ENCODE results near the gene ARMH2. TPM values are rescaled to one million over a fixed set of nuclear protein-coding genes. Genes with fewer than 3 reads are reported as not detected.

ARMH2 gene
- total RNA-seq (2022), result not detected in 2 replicates
- not detected for Bru-seq, nascent RNA
- BruChase-seq, experiment 1, labeled RNA remaining after a 2-hour chase, result not detected
- not detected for BruChase-seq, experiment 2, labeled RNA remaining after a 6-hour chase
- long read RNA-seq, result 0 reads

DNA sequence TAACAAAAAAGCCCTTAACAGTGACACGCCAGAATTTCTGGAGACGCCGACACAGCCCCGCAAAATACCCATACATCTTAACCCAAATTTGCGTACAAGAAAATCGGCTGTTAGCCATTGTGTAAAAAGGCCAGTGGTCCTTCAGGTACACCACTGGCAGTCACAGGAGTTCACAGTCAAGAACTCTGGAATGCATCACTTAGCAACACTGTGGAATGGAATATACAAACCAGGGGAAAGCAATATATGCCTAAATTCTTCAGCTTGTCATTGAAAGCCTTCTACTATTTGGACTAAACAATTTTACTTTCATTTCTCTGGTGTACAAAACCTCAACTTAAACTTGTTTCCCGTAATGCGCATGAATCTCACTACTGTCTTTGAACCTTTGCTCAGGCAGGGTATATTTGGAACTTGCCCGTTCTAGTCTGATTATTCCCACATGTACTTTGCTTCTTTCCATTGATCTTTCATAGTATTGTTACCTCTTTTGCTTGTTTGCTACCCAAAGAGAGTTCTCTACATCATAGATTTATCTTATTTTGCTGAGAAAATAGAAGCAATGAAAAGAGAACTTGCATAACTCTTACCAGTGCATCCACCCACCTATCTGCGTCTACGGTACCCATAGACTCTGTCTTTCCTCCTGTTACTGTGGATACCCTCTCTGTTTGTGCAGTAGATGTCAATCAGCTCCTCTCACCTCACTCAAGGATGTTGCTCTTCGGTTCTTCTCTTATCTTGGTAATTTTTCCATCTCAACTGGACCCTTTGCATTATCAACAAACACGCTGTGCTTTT lies at the start of gene ARMH2:
Gene ARMH2, minus strand, starts transcription at position 178 of the 801 bp plus-strand sequence. Its CDS starts 60 bp downstream, at position 118.
- Histone ChIP-seq H3K4me3 (ENCODE audit: low read depth, low read length) (no peak within 1 kb of the TSS), H3K9me3 (no peaks in the 10 kb centered on the region), H3K4me1 (peaks cover 11% of the 10 kb centered on the region), H3K27me3 (replicated peaks; ENCODE audit: control insufficient read depth, insufficient read depth, low read length) (no peaks in the 10 kb centered on the region), H3K36me3 (ENCODE audit: control insufficient read depth, insufficient read depth, low read length) (no peaks in the 10 kb centered on the region)
- ChIA-PET CTCF (no interaction called here), POLR2A (no interaction called here)
- intact Hi-C loops (cut with micrococcal nuclease; ENCODE audit: unreplicated experiment), result no loop called here
- Mint-ChIP-seq H3K27me3 (ENCODE audit: insufficient read depth, unreplicated experiment) (no peaks in the 10 kb centered on the region), H3K27ac (ENCODE audit: unreplicated experiment) (no peak within 1 kb of the TSS), H3K9me3 (ENCODE audit: unreplicated experiment) (no peaks in the 10 kb centered on the region), H3K4me3 (ENCODE audit: unreplicated experiment) (no peak within 1 kb of the TSS), H3K4me1 (ENCODE audit: low read depth, unreplicated experiment) (peaks cover 7% of the 10 kb centered on the region), H3K36me3 (ENCODE audit: insufficient read depth, unreplicated experiment) (peaks cover 6% of the 10 kb centered on the region)
- DNase-seq, result no peak
- TF ChIP-seq, protein P1, sequence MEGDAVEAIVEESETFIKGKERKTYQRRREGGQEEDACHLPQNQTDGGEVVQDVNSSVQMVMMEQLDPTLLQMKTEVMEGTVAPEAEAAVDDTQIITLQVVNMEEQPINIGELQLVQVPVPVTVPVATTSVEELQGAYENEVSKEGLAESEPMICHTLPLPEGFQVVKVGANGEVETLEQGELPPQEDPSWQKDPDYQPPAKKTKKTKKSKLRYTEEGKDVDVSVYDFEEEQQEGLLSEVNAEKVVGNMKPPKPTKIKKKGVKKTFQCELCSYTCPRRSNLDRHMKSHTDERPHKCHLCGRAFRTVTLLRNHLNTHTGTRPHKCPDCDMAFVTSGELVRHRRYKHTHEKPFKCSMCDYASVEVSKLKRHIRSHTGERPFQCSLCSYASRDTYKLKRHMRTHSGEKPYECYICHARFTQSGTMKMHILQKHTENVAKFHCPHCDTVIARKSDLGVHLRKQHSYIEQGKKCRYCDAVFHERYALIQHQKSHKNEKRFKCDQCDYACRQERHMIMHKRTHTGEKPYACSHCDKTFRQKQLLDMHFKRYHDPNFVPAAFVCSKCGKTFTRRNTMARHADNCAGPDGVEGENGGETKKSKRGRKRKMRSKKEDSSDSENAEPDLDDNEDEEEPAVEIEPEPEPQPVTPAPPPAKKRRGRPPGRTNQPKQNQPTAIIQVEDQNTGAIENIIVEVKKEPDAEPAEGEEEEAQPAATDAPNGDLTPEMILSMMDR (IDR thresholded peaks at IDR 0.05; ENCODE audit: insufficient read depth in 1 of 2, low read depth in 1 of 2, low read length in 1 of 2, severe bottlenecking in 1 of 2, unreplicated experiment in 1 of 2), result no peak
- BruUV-seq (replicated peaks), result no TSS peak

DNA sequence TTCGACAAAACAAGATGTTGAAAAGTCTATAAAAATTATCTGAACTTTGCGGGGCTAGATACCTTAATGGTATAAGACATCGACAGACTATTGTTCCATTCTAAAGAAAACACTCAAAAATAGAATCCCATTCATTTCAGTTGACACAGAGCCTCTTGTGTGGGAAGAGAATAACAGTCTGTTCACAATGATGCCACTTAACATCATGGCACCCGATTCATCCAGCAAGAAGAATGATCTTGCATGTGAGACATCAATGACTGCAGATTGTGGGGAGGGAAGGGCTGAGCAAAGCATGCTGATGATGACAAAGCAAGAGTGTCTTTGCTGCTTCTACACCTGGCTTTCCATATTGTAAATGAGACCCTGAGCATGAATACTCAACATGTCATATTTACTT lies 49.7 kb upstream of the ARMH2 start:
- Histone ChIP-seq H3K36me3 (ENCODE audit: control insufficient read depth, insufficient read depth, low read length) (no peaks in the 10 kb centered on the region), H3K4me1 (no peaks in the 10 kb centered on the region), H3K27me3 (replicated peaks; ENCODE audit: control insufficient read depth, insufficient read depth, low read length) (no peaks in the 10 kb centered on the region), H3K9me3 (no peaks in the 10 kb centered on the region), H3K4me3 (ENCODE audit: low read depth, low read length) (no peak overlapping the region)
- Mint-ChIP-seq H3K27ac (ENCODE audit: unreplicated experiment) (no peak overlapping the region), H3K36me3 (ENCODE audit: insufficient read depth, unreplicated experiment) (peaks cover 4% of the 10 kb centered on the region), H3K27me3 (ENCODE audit: insufficient read depth, unreplicated experiment) (peaks cover 4% of the 10 kb centered on the region), H3K4me1 (ENCODE audit: low read depth, unreplicated experiment) (no peaks in the 10 kb centered on the region), H3K9me3 (ENCODE audit: unreplicated experiment) (peaks cover 9% of the 10 kb centered on the region), H3K4me3 (ENCODE audit: unreplicated experiment) (no peak overlapping the region)
- no TSS peak for BruUV-seq (replicated peaks)
- intact Hi-C loops (cut with micrococcal nuclease; ENCODE audit: unreplicated experiment), result no loop called here
- TF ChIP-seq, protein P1 (IDR thresholded peaks at IDR 0.05; ENCODE audit: insufficient read depth in 1 of 2, low read depth in 1 of 2, low read length in 1 of 2, severe bottlenecking in 1 of 2, unreplicated experiment in 1 of 2), result no peak
- DNase-seq, result no peak
- CTCF ChIA-PET, result no interaction called here
- POLR2A ChIA-PET, result no interaction called here

DNA sequence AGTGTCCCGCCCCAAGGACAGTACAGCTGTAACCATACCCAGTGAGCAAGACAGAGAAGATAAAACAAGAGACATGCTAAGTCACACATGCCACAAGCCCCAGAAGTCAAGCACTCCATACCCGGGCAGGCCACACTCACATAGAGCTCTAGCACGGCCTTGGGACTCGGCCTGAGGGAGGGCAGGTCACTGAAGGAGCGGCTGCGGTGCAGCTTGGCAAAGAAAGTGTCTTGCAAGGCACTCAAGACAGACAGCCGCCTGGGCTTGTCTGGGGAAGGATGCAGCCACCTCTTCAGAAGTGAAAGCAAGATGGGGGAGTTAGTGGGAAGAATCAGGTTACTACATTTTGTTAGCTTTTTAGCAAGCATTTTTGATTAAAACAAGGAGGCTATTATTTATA lies 48.7 kb upstream of the ARMH2 start:
- Mint-ChIP-seq H3K27me3 (ENCODE audit: insufficient read depth, unreplicated experiment) (peaks cover 4% of the 10 kb centered on the region), H3K27ac (ENCODE audit: unreplicated experiment) (no peak overlapping the region), H3K4me1 (ENCODE audit: low read depth, unreplicated experiment) (no peaks in the 10 kb centered on the region), H3K36me3 (ENCODE audit: insufficient read depth, unreplicated experiment) (peaks cover 4% of the 10 kb centered on the region), H3K9me3 (ENCODE audit: unreplicated experiment) (peaks cover 9% of the 10 kb centered on the region), H3K4me3 (ENCODE audit: unreplicated experiment) (no peak overlapping the region)
- ChIA-PET CTCF (no interaction called here), POLR2A (no interaction called here)
- no peaks in the 10 kb centered on the region for H3K27me3 ChIP-seq (replicated peaks; ENCODE audit: control insufficient read depth, insufficient read depth, low read length)
- H3K4me1 ChIP-seq, result no peaks in the 10 kb centered on the region
- TF ChIP-seq, protein P1 (IDR thresholded peaks at IDR 0.05; ENCODE audit: insufficient read depth in 1 of 2, low read depth in 1 of 2, low read length in 1 of 2, severe bottlenecking in 1 of 2, unreplicated experiment in 1 of 2), result no peak
- H3K4me3 ChIP-seq (ENCODE audit: low read depth, low read length), result no peak overlapping the region
- DNase-seq, result no peak
- BruUV-seq (replicated peaks), result no TSS peak
- no peaks in the 10 kb centered on the region for H3K9me3 ChIP-seq
- H3K36me3 ChIP-seq (ENCODE audit: control insufficient read depth, insufficient read depth, low read length), result no peaks in the 10 kb centered on the region
- intact Hi-C loops (cut with micrococcal nuclease; ENCODE audit: unreplicated experiment), result no loop called here
